ENCODE results near the gene HACD2.
"Not testable (repeated sequence)": the region's sequence is repeated elsewhere in the genome, so short reads cannot be mapped to it uniquely, and the experiment has no call there.

Gene HACD2

DNA sequence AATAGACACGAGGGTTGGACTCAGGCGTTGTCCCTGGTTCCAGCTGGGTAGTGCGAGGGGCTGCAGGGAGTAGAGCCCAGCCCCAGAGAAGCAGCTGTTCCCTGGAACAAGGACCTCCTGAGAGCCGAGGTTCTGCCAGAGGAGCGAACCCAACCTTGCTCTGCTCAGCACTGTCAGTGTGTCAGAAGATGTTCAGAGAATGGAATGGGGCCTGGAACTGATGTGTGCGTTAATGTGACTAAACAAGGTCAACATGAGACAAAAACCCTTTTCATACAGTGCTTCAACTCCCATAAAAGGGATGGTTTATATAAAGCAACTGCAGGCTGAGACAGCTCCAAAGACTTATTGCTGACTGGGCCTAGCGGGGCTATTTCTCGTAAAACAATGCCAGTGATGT, 35.5 kb upstream of the HACD2 start:
- TF ChIP-seq, protein P1, sequence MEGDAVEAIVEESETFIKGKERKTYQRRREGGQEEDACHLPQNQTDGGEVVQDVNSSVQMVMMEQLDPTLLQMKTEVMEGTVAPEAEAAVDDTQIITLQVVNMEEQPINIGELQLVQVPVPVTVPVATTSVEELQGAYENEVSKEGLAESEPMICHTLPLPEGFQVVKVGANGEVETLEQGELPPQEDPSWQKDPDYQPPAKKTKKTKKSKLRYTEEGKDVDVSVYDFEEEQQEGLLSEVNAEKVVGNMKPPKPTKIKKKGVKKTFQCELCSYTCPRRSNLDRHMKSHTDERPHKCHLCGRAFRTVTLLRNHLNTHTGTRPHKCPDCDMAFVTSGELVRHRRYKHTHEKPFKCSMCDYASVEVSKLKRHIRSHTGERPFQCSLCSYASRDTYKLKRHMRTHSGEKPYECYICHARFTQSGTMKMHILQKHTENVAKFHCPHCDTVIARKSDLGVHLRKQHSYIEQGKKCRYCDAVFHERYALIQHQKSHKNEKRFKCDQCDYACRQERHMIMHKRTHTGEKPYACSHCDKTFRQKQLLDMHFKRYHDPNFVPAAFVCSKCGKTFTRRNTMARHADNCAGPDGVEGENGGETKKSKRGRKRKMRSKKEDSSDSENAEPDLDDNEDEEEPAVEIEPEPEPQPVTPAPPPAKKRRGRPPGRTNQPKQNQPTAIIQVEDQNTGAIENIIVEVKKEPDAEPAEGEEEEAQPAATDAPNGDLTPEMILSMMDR (IDR thresholded peaks at IDR 0.05; ENCODE audit: poor library complexity, severe bottlenecking), result no peak
- H3K27ac ChIP-seq (ENCODE audit: poor library complexity, severe bottlenecking), result no peak overlapping the region
- no peaks in the 10 kb centered on the region for H3K9me3 ChIP-seq (ENCODE audit: severe bottlenecking)
- H3K36me3 ChIP-seq (ENCODE audit: low read depth), result peaks cover 22% of the 10 kb centered on the region
- no peaks in the 10 kb centered on the region for H3K27me3 ChIP-seq (ENCODE audit: insufficient read depth, poor library complexity, severe bottlenecking)
- no peak overlapping the region for H3K4me3 ChIP-seq (ENCODE audit: severe bottlenecking)
- ATAC-seq (ENCODE audit: low read depth) (peak; percentile 20; the same call in 1 of the 3 replicates), DNase-seq (ENCODE audit: low spot score) (no peak)
- peaks cover 39% of the 10 kb centered on the region for H3K4me1 ChIP-seq (ENCODE audit: insufficient read depth, poor library complexity, severe bottlenecking)

DNA sequence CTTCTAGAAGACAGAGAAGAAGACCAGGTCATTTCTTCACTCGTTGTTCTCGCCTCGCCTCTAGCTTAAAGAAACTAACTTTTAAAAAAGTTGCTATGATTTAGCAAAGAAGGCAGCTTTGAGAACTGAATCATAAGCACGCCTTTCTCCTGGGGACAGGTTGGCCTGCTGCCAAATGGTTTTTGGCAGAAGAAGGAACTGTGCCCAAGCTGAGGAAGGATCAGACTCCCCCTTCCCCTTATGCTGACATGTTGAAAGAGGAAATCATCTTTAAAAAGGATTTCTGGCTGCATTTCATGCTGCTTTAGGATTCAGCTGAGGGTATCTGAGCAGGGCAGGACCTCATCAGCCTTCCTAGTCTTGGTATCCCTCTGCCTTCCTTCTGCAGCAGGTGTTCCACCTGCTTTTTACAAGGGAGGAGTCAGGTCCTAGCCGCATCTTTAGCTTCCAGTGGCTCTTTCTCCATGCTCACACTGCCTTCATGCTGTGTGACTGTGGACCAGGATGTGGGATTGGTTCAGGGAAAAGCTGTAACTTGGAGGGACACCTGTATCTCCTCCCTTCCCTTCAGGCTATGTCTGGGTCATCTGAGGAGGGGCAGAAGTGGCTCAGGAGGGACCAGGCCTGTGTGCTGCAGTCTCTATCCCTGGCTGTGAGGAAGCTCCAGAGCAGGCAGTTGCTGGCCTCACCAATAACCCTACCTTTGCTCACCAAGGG, 34.1 kb upstream of the HACD2 start:
- TF ChIP-seq, protein P1 (IDR thresholded peaks at IDR 0.05; ENCODE audit: poor library complexity, severe bottlenecking), result no peak

DNA sequence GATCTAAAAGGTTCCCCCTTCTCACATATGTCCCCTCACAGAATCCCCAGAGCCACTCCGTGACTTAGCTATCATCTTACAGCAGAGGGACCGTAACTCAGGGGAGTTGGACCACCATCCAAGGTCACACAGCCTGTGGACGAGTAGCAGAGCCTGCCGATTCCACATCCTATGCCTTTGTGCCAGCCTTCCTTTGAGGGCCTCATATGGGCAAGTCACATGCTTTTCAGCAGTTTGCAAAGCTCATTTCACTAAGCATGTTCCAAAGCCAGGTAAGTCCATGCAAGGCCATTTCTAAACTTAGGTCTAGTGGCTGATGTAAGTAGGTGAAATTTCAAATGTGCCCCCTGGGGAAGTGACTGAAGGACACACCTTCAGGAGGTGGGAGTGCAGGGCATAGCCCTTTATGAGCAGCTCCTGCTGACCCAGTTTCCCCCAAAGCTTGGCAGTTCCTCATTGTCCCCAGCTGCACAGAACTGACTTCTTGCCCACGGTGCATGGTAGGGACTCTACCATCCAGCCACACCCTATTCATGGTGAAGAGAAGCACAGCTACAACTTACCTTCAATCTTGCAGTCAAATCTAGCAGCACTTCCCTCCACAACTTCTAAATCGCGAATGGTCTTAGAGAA, 33.3 kb upstream of the HACD2 start:
- H3K27ac ChIP-seq (ENCODE audit: poor library complexity, severe bottlenecking), result peak overlapping the region; percentile 38
- no peaks in the 10 kb centered on the region for H3K9me3 ChIP-seq (ENCODE audit: severe bottlenecking)
- H3K4me3 ChIP-seq (ENCODE audit: severe bottlenecking), result no peak overlapping the region
- peaks cover 23% of the 10 kb centered on the region for H3K4me1 ChIP-seq (ENCODE audit: insufficient read depth, poor library complexity, severe bottlenecking)
- ATAC-seq (ENCODE audit: low read depth) (peak; percentile 13; the same call in 2 of the 3 replicates), DNase-seq (ENCODE audit: low spot score) (no peak)
- H3K27me3 ChIP-seq (ENCODE audit: insufficient read depth, poor library complexity, severe bottlenecking), result no peaks in the 10 kb centered on the region
- TF ChIP-seq, protein P1 (IDR thresholded peaks at IDR 0.05; ENCODE audit: poor library complexity, severe bottlenecking), result no peak
- H3K36me3 ChIP-seq (ENCODE audit: low read depth), result peaks cover 31% of the 10 kb centered on the region

More for the DNA sequence above, 34.1 kb upstream of the HACD2 start:
- ATAC-seq (ENCODE audit: low read depth), result peak; percentile 35; the same call in 2 of the 3 replicates
- H3K4me1 ChIP-seq (ENCODE audit: insufficient read depth, poor library complexity, severe bottlenecking), result peaks cover 30% of the 10 kb centered on the region
- no peak for DNase-seq (ENCODE audit: low spot score)
- H3K36me3 ChIP-seq (ENCODE audit: low read depth), result peaks cover 28% of the 10 kb centered on the region
- peak overlapping the region; percentile 38 for H3K27ac ChIP-seq (ENCODE audit: poor library complexity, severe bottlenecking)
- H3K9me3 ChIP-seq (ENCODE audit: severe bottlenecking), result no peaks in the 10 kb centered on the region
- no peaks in the 10 kb centered on the region for H3K27me3 ChIP-seq (ENCODE audit: insufficient read depth, poor library complexity, severe bottlenecking)
- H3K4me3 ChIP-seq (ENCODE audit: severe bottlenecking), result no peak overlapping the region

DNA sequence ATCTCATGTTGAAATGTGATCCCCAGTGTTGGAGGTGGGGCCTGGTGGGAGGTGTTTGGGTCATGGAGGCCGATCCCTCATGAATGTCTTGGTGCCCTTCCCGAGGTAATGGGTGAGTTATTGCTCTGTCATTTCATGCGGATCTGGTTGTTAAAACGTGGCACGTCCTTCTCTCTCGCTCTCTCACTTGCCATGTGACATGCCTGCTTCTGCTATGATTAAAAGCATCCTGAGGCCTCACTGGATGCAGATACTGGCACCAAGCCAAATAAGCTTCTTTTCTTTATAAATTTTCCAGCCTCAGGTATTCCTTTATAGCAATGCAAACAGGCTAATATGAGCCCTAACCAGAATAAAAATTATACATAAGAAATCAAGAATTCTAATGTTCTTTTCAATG, 31.7 kb upstream of the HACD2 start:
- ATAC-seq (ENCODE audit: low read depth) (no peak), DNase-seq (ENCODE audit: low spot score) (no peak)
- Histone ChIP-seq H3K27ac (ENCODE audit: poor library complexity, severe bottlenecking) (no peak overlapping the region), H3K4me3 (ENCODE audit: severe bottlenecking) (no peak overlapping the region), H3K9me3 (ENCODE audit: severe bottlenecking) (no peaks in the 10 kb centered on the region), H3K36me3 (ENCODE audit: low read depth) (peaks cover 47% of the 10 kb centered on the region), H3K4me1 (ENCODE audit: insufficient read depth, poor library complexity, severe bottlenecking) (peaks cover 16% of the 10 kb centered on the region), H3K27me3 (ENCODE audit: insufficient read depth, poor library complexity, severe bottlenecking) (no peaks in the 10 kb centered on the region)
- TF ChIP-seq, protein P1 (IDR thresholded peaks at IDR 0.05; ENCODE audit: poor library complexity, severe bottlenecking), result no peak

DNA sequence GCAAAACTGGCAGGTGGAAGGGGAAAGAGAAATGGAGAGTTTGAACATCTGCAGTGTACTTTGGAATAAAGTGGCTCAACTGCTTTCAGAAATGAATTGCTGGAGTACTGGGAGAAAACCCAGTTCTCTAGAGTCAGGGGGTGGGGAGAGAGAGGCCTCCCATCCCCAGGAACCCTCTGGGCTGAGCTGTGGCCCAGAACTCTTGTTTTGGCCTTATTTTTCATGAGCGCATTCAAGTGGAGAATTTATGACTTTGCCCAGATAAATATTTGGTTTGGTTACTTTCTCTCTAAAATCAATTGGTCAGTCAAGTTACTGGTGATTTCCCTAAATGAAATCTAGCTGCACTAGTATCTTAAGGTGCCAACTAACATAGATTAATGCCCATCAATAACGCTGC, 28.7 kb upstream of the HACD2 start:
- Histone ChIP-seq H3K27me3 (ENCODE audit: insufficient read depth, poor library complexity, severe bottlenecking) (no peaks in the 10 kb centered on the region), H3K4me3 (ENCODE audit: severe bottlenecking) (no peak overlapping the region), H3K4me1 (ENCODE audit: insufficient read depth, poor library complexity, severe bottlenecking) (peaks cover 11% of the 10 kb centered on the region), H3K9me3 (ENCODE audit: severe bottlenecking) (no peaks in the 10 kb centered on the region), H3K36me3 (ENCODE audit: low read depth) (peaks cover 65% of the 10 kb centered on the region), H3K27ac (ENCODE audit: poor library complexity, severe bottlenecking) (no peak overlapping the region)
- TF ChIP-seq, protein P1 (IDR thresholded peaks at IDR 0.05; ENCODE audit: poor library complexity, severe bottlenecking), result no peak
- ATAC-seq (ENCODE audit: low read depth) (no peak), DNase-seq (ENCODE audit: low spot score) (no peak)

DNA sequence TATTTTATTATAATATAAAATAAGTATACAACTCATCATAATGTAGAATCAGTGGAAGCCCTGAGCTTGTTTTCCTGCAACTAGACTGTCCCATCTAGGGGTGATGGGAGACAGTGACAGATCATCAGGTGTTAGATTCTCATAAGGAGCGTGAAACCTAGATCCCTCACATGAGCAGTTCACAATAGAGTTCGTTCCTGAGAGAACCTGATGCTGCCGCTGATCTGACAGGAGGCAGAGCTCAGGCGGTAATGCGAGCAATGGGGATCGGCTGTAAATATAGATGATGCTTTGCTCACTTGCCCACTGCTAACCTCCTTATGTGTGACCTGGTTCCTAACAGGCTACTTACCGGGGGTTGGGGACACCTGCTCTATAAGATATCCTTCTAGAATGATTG, 26.8 kb upstream of the HACD2 start:
- not testable (repeated sequence) for H3K27ac ChIP-seq (ENCODE audit: poor library complexity, severe bottlenecking); H3K9me3 ChIP-seq (ENCODE audit: severe bottlenecking); H3K4me3 ChIP-seq (ENCODE audit: severe bottlenecking); ATAC-seq (ENCODE audit: low read depth); H3K4me1 ChIP-seq (ENCODE audit: insufficient read depth, poor library complexity, severe bottlenecking); DNase-seq (ENCODE audit: low spot score); H3K27me3 ChIP-seq (ENCODE audit: insufficient read depth, poor library complexity, severe bottlenecking)
- H3K36me3 ChIP-seq (ENCODE audit: low read depth), result peaks cover 53% of the 10 kb centered on the region

Measured in RWPE2 (cell line).